Activated CD8-positive, alpha-beta T cell treated with anti-CD3 and anti-CD28 coated beads for 36 hours (primary cell): ENCODE measurements around the gene CHST4. TPM values are rescaled to one million over a fixed set of nuclear protein-coding genes. Genes with fewer than 3 reads are reported as not detected.
A peak's percentile ranks its signal among the peaks of the same experiment; 100 is the strongest.
"Not testable (repeated sequence)": the region's sequence is repeated elsewhere in the genome, so short reads cannot be mapped to it uniquely, and the experiment has no call there.

Source experiments
- ATAC-seq: fragments of 200-7000 bp; cut with Tn5 transposase; one replicate; pipeline ENCODE4 v1.10.0; 2021; ENCODE audit warnings: mild to moderate bottlenecking, moderate library complexity
- CTCF ChIA-PET: fragments of 350-600 bp; sonication (Branson Sonifier 250); formaldehyde crosslinking; loops from one replicate; lab custom pipeline; 2021; ENCODE audit warnings: antibody characterized with exemption; lab: Charles Lee
- POLR2A ChIA-PET: fragments of 350-600 bp; sonication (Branson Sonifier 250); formaldehyde crosslinking; loops from one replicate; lab custom pipeline; 2021; ENCODE audit warnings: antibody characterized with exemption; lab: Charles Lee
- DNase-seq: peaks from one replicate; pipeline ENCODE4 v3.0.0-alpha.2; 2020
- H3K27ac Mint-ChIP-seq: one replicate; pipeline ENCODE4 v1.8.0; 2021; ENCODE audit warnings: mild to moderate bottlenecking, mixed read lengths
- H3K27me3 Mint-ChIP-seq: one replicate; pipeline ENCODE4 v1.8.0; 2021; ENCODE audit warnings: mixed read lengths
- H3K36me3 Mint-ChIP-seq: one replicate; pipeline ENCODE4 v1.8.0; 2021; ENCODE audit warnings: low read depth, mixed read lengths
- H3K4me1 Mint-ChIP-seq: one replicate; pipeline ENCODE4 v1.8.0; 2021; ENCODE audit warnings: low read depth, mixed read lengths
- H3K4me3 Mint-ChIP-seq: one replicate; pipeline ENCODE4 v1.8.0; 2021; ENCODE audit warnings: mild to moderate bottlenecking, moderate library complexity, mixed read lengths
- H3K9me3 Mint-ChIP-seq: one replicate; pipeline ENCODE4 v1.8.0; 2021; ENCODE audit warnings: mixed read lengths
- intact Hi-C: fragments of 100-400 bp; cut with micrococcal nuclease; formaldehyde crosslinking; loops from one replicate; pipeline ENCODE4 v1.10.0; 2022
- total RNA-seq, 2 experiments: library from RNA; stranded (reverse); gene quantifications; one replicate each; pipeline ENCODE4 v1.2.3, GENCODE V29; 2021
- TF ChIP-seq, protein P1 (sequence below): fragments of 200-600 bp; IDR thresholded peaks from one replicate; pipeline ENCODE4 v1.8.0; 2022; ENCODE audit warnings: antibody characterized with exemption, mild to moderate bottlenecking

The CHST4 gene
- total RNA-seq, 2 experiments from 2014 or later, result 0.16 TPM; not detected in 1

- TF ChIP-seq, protein P1, sequence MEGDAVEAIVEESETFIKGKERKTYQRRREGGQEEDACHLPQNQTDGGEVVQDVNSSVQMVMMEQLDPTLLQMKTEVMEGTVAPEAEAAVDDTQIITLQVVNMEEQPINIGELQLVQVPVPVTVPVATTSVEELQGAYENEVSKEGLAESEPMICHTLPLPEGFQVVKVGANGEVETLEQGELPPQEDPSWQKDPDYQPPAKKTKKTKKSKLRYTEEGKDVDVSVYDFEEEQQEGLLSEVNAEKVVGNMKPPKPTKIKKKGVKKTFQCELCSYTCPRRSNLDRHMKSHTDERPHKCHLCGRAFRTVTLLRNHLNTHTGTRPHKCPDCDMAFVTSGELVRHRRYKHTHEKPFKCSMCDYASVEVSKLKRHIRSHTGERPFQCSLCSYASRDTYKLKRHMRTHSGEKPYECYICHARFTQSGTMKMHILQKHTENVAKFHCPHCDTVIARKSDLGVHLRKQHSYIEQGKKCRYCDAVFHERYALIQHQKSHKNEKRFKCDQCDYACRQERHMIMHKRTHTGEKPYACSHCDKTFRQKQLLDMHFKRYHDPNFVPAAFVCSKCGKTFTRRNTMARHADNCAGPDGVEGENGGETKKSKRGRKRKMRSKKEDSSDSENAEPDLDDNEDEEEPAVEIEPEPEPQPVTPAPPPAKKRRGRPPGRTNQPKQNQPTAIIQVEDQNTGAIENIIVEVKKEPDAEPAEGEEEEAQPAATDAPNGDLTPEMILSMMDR, result no peak
- H3K4me3 Mint-ChIP-seq, result no peak overlapping the region
- ATAC-seq, result no peak
- POLR2A ChIA-PET, result no interaction called here
- H3K27ac Mint-ChIP-seq, result no peak overlapping the region
- peaks cover 3% of the 10 kb centered on the region for H3K36me3 Mint-ChIP-seq
- intact Hi-C loops, result no loop called here
- no peaks in the 10 kb centered on the region for H3K4me1 Mint-ChIP-seq
- H3K27me3 Mint-ChIP-seq, result peaks cover 3% of the 10 kb centered on the region
- DNase-seq, result no peak
- CTCF ChIA-PET, result interaction anchor here (0.7 to 1.3 kb wide), 2 partner anchors 52 to 53 kb away, joined by 3 read pairs; no protein-coding TSS in a partner anchor
- H3K9me3 Mint-ChIP-seq, result peaks cover 7% of the 10 kb centered on the region
Measured at GRCh38 chr16:71557954-71558582, 31.8 kb downstream of the CHST4 start.

DNA sequence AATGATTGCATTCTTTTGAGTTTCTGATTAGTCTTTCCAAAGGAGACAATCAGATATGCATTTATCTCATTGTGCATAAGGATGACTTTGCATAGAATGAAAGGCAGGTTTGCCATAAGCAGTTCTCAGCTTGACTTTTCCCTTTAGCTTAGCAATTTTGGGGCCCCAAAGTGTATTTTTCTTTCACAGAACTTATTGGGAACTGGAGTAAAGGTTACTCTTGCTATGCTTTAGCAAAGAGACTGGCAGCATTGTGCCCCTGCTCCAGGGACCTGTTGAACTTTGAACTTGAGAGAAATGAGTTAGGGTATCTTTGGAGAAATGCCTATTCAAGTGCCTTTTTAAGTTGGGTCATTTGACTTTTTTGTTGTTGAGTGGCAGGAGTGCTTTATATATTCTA is 33.6 kb downstream of the CHST4 start:
- no peak for DNase-seq
- CTCF ChIA-PET, result no interaction called here
- TF ChIP-seq, protein P1, result no peak

DNA sequence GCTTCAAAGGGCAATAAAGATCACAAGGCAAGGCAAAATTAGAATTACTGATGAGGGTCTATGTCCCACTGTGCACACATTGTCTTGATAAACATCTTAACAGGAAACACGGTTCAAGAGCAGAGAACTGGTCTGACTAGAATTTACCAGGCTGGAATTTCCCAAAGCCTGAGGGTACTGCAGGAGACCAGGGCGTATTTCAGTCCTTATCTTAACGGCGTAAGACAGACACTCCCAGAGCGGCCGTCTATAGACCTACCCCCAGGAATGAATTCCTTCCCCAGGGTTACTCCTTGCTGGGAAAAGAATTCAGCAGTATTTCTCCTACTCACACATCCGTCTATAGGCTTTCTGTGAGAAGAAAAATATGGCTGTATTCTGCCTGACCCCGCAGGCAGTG is 35.7 kb downstream of the CHST4 start:
- ATAC-seq, H3K9me3 Mint-ChIP-seq, DNase-seq, H3K4me3 Mint-ChIP-seq, H3K27me3 Mint-ChIP-seq, H3K27ac Mint-ChIP-seq, POLR2A ChIA-PET, H3K36me3 Mint-ChIP-seq, intact Hi-C loops: not testable (repeated sequence)
- peaks cover 15% of the 10 kb centered on the region for H3K4me1 Mint-ChIP-seq
- CTCF ChIA-PET, result interaction anchor here (1.7 kb wide), 1 partner anchor 50 kb away, joined by 8 read pairs; no protein-coding TSS in a partner anchor

More for the DNA sequence above, 33.6 kb downstream of the CHST4 start:
- no peak overlapping the region for H3K4me3 Mint-ChIP-seq
- POLR2A ChIA-PET, result no interaction called here
- no peak overlapping the region for H3K27ac Mint-ChIP-seq
- intact Hi-C loops, result no loop called here
- no peak for ATAC-seq
- H3K4me1 Mint-ChIP-seq, result peaks cover 6% of the 10 kb centered on the region
- H3K27me3 Mint-ChIP-seq, result peaks cover 3% of the 10 kb centered on the region
- peaks cover 7% of the 10 kb centered on the region for H3K9me3 Mint-ChIP-seq
- H3K36me3 Mint-ChIP-seq, result peaks cover 3% of the 10 kb centered on the region

- TF ChIP-seq, protein P1, result no peak
- Mint-ChIP-seq H3K36me3 (peaks cover 3% of the 10 kb centered on the region), H3K4me3 (no peak overlapping the region), H3K4me1 (peaks cover 15% of the 10 kb centered on the region), H3K27ac (no peak overlapping the region), H3K27me3 (peaks cover 3% of the 10 kb centered on the region), H3K9me3 (peaks cover 7% of the 10 kb centered on the region)
- no peak for ATAC-seq
- intact Hi-C loops, result no loop called here
- CTCF ChIA-PET, result interaction anchor here (0.8 to 1.7 kb wide), 3 partner anchors 48 to 150 kb away, joined by 3 to 8 read pairs (median 4); no protein-coding TSS in a partner anchor
- no peak for DNase-seq
- POLR2A ChIA-PET, result no interaction called here
Measured at GRCh38 chr16:71562552-71562951, 36.3 kb downstream of the CHST4 start.

DNA sequence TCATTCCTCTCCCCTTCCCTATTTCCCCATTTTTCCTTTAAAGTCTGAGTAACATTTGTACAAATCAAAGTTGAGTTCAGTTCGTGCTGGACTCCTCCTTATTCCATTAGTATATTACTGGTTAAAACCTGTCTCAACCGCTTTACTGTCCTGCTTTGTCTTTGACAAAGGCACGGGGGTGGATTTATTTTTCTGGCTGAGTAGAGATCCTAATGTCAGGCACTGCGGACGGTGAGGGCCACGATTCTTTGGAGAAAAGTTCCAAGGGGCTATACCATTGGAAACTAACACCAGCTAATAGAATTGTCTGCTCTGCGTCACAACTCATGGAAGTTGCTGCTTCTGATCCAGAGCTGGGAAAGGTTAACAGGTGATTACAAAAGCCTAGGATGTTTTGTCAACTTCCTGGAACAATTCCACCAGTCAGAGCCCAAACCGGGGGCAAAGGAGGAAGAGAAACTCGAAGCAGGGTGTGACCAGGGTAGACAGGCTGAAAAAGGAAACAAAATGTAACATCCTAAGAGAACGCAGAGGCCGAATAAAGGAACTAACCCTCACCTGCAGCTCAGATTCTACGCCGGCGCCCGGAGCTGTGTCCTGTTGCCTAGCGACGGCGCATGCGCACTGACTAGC is 38.2 kb downstream of the CHST4 start:
- TF ChIP-seq, protein P1, result no peak
- Mint-ChIP-seq H3K36me3 (peaks cover 3% of the 10 kb centered on the region), H3K4me1 (peaks cover 15% of the 10 kb centered on the region), H3K27me3 (no peaks in the 10 kb centered on the region), H3K4me3 (peak overlapping the region; percentile 86), H3K27ac (peak overlapping the region; percentile 96), H3K9me3 (peaks cover 7% of the 10 kb centered on the region)
- ChIA-PET CTCF (interaction anchor here (0.6 to 6.6 kb wide), 12 partner anchors 12 to 397 kb away, joined by 3 to 87 read pairs (median 4); partner anchors contain the start of gene TAT), POLR2A (interaction anchor here (0.9 to 1.5 kb wide), 3 partner anchors 12 to 139 kb away, joined by 3 read pairs; partner anchors contain the start of gene TAT)
- intact Hi-C loops, result no loop called here
- ATAC-seq, result no peak
- DNase-seq, result no peak
